GM12878 (cell line): ENCODE data around the gene TCOF1. TPM values are rescaled to one million over a fixed set of nuclear protein-coding genes. Genes with fewer than 3 reads are reported as not detected.
A peak's percentile ranks its signal among the peaks of the same experiment; 100 is the strongest.

ENCODE experiments used
- ATAC-seq: fragments of 200-7000 bp; cut with Tn5 transposase; 3 replicates; pipeline ENCODE4 v1.9.1; 2020; ENCODE audit warnings: mild to moderate bottlenecking, moderate library complexity
- BruUV-seq: library from RNA; stranded (reverse); fragments of 400-500 nt; replicated peaks from 2 replicates; lab custom pipeline; 2021; lab: Mats Ljungman, UMichigan
- CTCF ChIA-PET: fragments of 300-600 bp; sonication (Branson Sonifier 250); formaldehyde crosslinking; extraction: SDS; loops from one replicate; lab custom pipeline; 2021; ENCODE audit warnings: inconsistent platforms; lab: Yijun Ruan, JAX
- POLR2A ChIA-PET: fragments of 350-600 bp; formaldehyde crosslinking; extraction: SDS; loops from one replicate; lab custom pipeline; 2021; ENCODE audit warnings: inconsistent platforms; lab: Charles Lee
- RAD21 ChIA-PET: fragments of 300-600 bp; sonication (Branson Sonifier 250); formaldehyde crosslinking; loops from one replicate; lab custom pipeline; 2023; ENCODE audit warnings: antibody characterized with exemption; ENCODE audit not compliant: unreplicated experiment; lab: Charles Lee
- SMC1A ChIA-PET: fragments of 300-600 bp; sonication (Branson Sonifier 250); formaldehyde crosslinking; loops from one replicate; lab custom pipeline; 2023; ENCODE audit not compliant: unreplicated experiment, uncharacterized antibody; lab: Charles Lee
- DNase-seq: peaks from one replicate; pipeline ENCODE4 v3.0.0-alpha.2; 2011; ENCODE audit warnings: low read depth, low spot score
- FAIRE-seq: peaks from 3 replicates; lab custom pipeline; 2011; peaks lifted over from hg19 to GRCh38; lab: Jason Lieb, UNC
- H2AFZ ChIP-seq: 2 replicates; pipeline ENCODE4 v1.6.0; 2011; ENCODE audit warnings: low read depth, low read length, control low read depth; ENCODE audit not compliant: control insufficient read depth
- H3K27ac ChIP-seq: 2 replicates; pipeline ENCODE4 v1.5.1; 2011; ENCODE audit warnings: control low read depth; ENCODE audit not compliant: control insufficient read depth, insufficient read depth
- H3K27me3 ChIP-seq, 2 experiments: replicated peaks in 1 of 2; 2 replicates each; pipeline versions ENCODE4 v1.6.0 to v1.6.1; 2011; ENCODE audit warnings: low read length in 1 of 2; ENCODE audit not compliant: control insufficient read depth in 2 of 2, insufficient read depth in 2 of 2
- H3K36me3 ChIP-seq, 2 experiments: 2 replicates each; pipeline ENCODE4 v1.5.1; 2011; ENCODE audit warnings: low read length in 1 of 2; ENCODE audit not compliant: control insufficient read depth in 2 of 2, insufficient read depth in 2 of 2
- H3K4me1 ChIP-seq: 2 replicates; pipeline ENCODE4 v1.6.1; 2011; ENCODE audit warnings: mild to moderate bottlenecking, low read length, moderate library complexity, mixed read lengths; ENCODE audit not compliant: control insufficient read depth, insufficient read depth
- H3K4me2 ChIP-seq: 2 replicates; pipeline ENCODE4 v1.6.0; 2011; ENCODE audit warnings: control low read depth; ENCODE audit not compliant: control insufficient read depth, insufficient read depth
- H3K4me3 ChIP-seq: fragments of 200-600 bp; sonication (generic); 2 replicates; pipeline ENCODE4 v1.5.1; 2016
- H3K79me2 ChIP-seq: 2 replicates; pipeline ENCODE4 v1.6.0; 2011; ENCODE audit warnings: low read length; ENCODE audit not compliant: control insufficient read depth, insufficient read depth
- H3K9ac ChIP-seq: 2 replicates; pipeline ENCODE4 v1.8.0; 2011; ENCODE audit warnings: low read length, control low read depth, mixed read lengths; ENCODE audit not compliant: control insufficient read depth, insufficient read depth
- H3K9me3 ChIP-seq: replicated peaks from 3 replicates; pipeline ENCODE4 v1.5.1; 2011; ENCODE audit warnings: mild to moderate bottlenecking, low read length; ENCODE audit not compliant: control insufficient read depth, insufficient read depth
- H4K20me1 ChIP-seq: 2 replicates; pipeline ENCODE4 v1.6.0; 2011; ENCODE audit not compliant: control insufficient read depth, insufficient read depth
- CBX5 ChIP-seq: sonication (generic); IDR thresholded peaks from 2 replicates; pipeline ENCODE4 v1.6.1; 2016; ENCODE audit warnings: low read depth, moderate library complexity, mild to moderate bottlenecking, inconsistent platforms
- CHD1 ChIP-seq: IDR thresholded peaks from 2 replicates; pipeline ENCODE4 v1.6.1; 2012; ENCODE audit warnings: low read depth, low read length, improper control_type of control experiment
- NKRF ChIP-seq: fragments of 450-650 bp; conservative IDR thresholded peaks from 2 replicates; pipeline ENCODE4 v1.6.1; 2017; ENCODE audit warnings: mild to moderate bottlenecking, moderate library complexity
- SMARCA5 ChIP-seq: fragments of 450-650 bp; IDR thresholded peaks from 2 replicates; pipeline ENCODE4 v1.6.1; 2017; ENCODE audit warnings: mild to moderate bottlenecking
- WRNIP1 ChIP-seq: IDR thresholded peaks from 2 replicates; pipeline ENCODE4 v1.6.1; 2011; ENCODE audit warnings: low read depth, low read length, improper control_type of control experiment, borderline replicate concordance
- ZBTB4 ChIP-seq: fragments of 450-650 bp; formaldehyde crosslinking; IDR thresholded peaks from 2 replicates; pipeline ENCODE4 v1.4.0; 2022; ENCODE audit warnings: mild to moderate bottlenecking, moderate library complexity
- ZZZ3 ChIP-seq: IDR thresholded peaks from 2 replicates; pipeline ENCODE4 v1.6.1; 2011; ENCODE audit warnings: low read depth; ENCODE audit not compliant: control insufficient read depth, insufficient read length
- WGBS: methylation state at CpG from one replicate; pipeline ENCODE4 v1.1.6; 2016; ENCODE audit warnings: low lambda C conversion rate; ENCODE audit not compliant: insufficient replicate concordance, insufficient coverage; ENCODE audit errors: missing lambda C conversion rate; 5-methylcytosine and 5-hydroxymethylcytosine counted together
- in situ Hi-C: fragments of 300-500 bp; cut with MboI; formaldehyde crosslinking; loops from 9 replicates; pipeline ENCODE4 v1.14.3; 2018; ENCODE audit warnings: mixed read lengths
- intact Hi-C: fragments of 100-400 bp; cut with micrococcal nuclease; formaldehyde crosslinking; loops from one replicate; pipeline ENCODE4 v1.14.2; 2022; ENCODE audit not compliant: unreplicated experiment
- polyA plus RNA-seq, 11 experiments: library from polyadenylated mRNA; depleted of rRNA in 4 of 11; unstranded in 6 of 11; stranded (reverse) in 5 of 11; fragments of >200 nt; fragmentation: Nextera tagmentation in 4 of 11; fragmentation: Illumina TruSeq in 1 of 11; extraction: Ambion mirVana in 4 of 11; extraction: Trizol in 1 of 11; gene quantifications; 1 replicate in 1 of 11; 2 replicates in 10 of 11; pipeline versions ENCODE4 v1.2.1 to v1.2.3, GENCODE V29; 2011 to 2016; ENCODE audit warnings: inconsistent platforms in 2 of 11, missing spikeins in 2 of 11, low read depth in 1 of 11
- total RNA-seq, 4 experiments: library from RNA; depleted of rRNA in 3 of 4; stranded (reverse); fragments of >200 nt in 3 of 4; fragmentation: Illumina TruSeq in 1 of 4; extraction: Trizol in 1 of 4; gene quantifications; 2 replicates each; pipeline versions ENCODE4 v1.2.1 to v1.2.3, GENCODE V29; 2013 to 2021

The TCOF1 gene
- total and polyA plus RNA-seq, 10 of the 15 experiments (the other 5 are each of a cell fraction or from before 2014, with no cell fraction given), result 8.7 to 83.9 (median 38.9) TPM

GRCh38 chr5:150448952-150449516 lies 91.5 kb downstream of the TCOF1 start:
- Histone ChIP-seq H2AFZ (no peak overlapping the region; the same call in 1 of the 2 replicates), H3K4me1 (peaks cover 2% of the 10 kb centered on the region; the same call in 1 of the 2 replicates), H3K4me2 (peak overlapping the region; percentile 79), H3K36me3 (peaks cover 22 to 31% of the 10 kb centered on the region in 2 experiments), H3K79me2 (peaks cover 41% of the 10 kb centered on the region), H3K27me3 (no peaks in the 10 kb centered on the region), H3K4me3 (peak overlapping the region; percentile 97), H3K9ac (peak overlapping the region; percentile 98), H3K9me3 (no peaks in the 10 kb centered on the region), H3K27ac (peak overlapping the region; percentile 99), H4K20me1 (peaks cover 7% of the 10 kb centered on the region)
- DNase-seq (no peak), ATAC-seq (peak; percentile 62), FAIRE-seq (no peak)
- RAD21 ChIA-PET, result interaction anchor here (1.5 to 2.1 kb wide), 3 partner anchors 10 to 50 kb away, joined by 4 to 13 read pairs (median 4); no protein-coding TSS in a partner anchor
- WGBS, result 2% methylated on average over 31 of the region's 31 CpGs
- SMC1A ChIA-PET, result interaction anchor here (0.6 kb wide), 1 partner anchor 29 kb away, joined by 3 read pairs; no protein-coding TSS in a partner anchor
- TSS peak; percentile 75 for BruUV-seq
- intact Hi-C loops, result loop anchor here (2.0 kb wide), 1 partner anchor 36 kb away; the partner anchor contains the start of gene CD74
- POLR2A ChIA-PET, result interaction anchor here (0.6 to 2.0 kb wide), 6 partner anchors 8 to 84 kb away, joined by 3 to 7 read pairs (median 4); no protein-coding TSS in a partner anchor
- TF ChIP-seq CBX5, result no peak
- peak; percentile 15; the same call in 1 of the 2 replicates for TF ChIP-seq CHD1
- TF ChIP-seq ZZZ3, result peak; percentile 49
- no peak for TF ChIP-seq ZBTB4 (CRISPR knock-in tag)
- peak; percentile 24; the same call in 1 of the 2 replicates for TF ChIP-seq WRNIP1
- TF ChIP-seq SMARCA5, result 0 out of 2 replicates have a peak, but pooled peaks have one; percentile 8
- 0 out of 2 replicates have a peak, but pooled peaks have one; percentile 31 for TF ChIP-seq NKRF
- CTCF ChIA-PET, result interaction anchor here (0.6 to 3.3 kb wide), 11 partner anchors 9 to 290 kb away, joined by 3 to 37 read pairs (median 8); partner anchors contain the start of gene RBM22
- in situ Hi-C loops, result no loop called here

Other genes with a start within 250 kb of the TCOF1 start
Only the 7 nearest of the 8 such genes appear.
- not detected in 2 replicates for gene CDX1, start 190.9 kb upstream of the TCOF1 start, total RNA-seq (2014; rRNA removed)
- not detected in 2 replicates for gene CDX1, start 190.9 kb upstream of the TCOF1 start, total RNA-seq (2014; rRNA removed; fragmentation: Illumina TruSeq; extraction: Trizol)
- gene CDX1, start 190.9 kb upstream of the TCOF1 start, total RNA-seq (2021), result not detected in 2 replicates
- not detected in 2 replicates for gene CDX1, start 190.9 kb upstream of the TCOF1 start, polyA plus RNA-seq (2011; rRNA removed)
- not detected in 2 replicates for gene CDX1, start 190.9 kb upstream of the TCOF1 start, polyA plus RNA-seq (2014; fragmentation: Illumina TruSeq; extraction: Trizol)
- not detected for gene CDX1, start 190.9 kb upstream of the TCOF1 start, polyA plus RNA-seq (2014; fragmentation: Nextera tagmentation; extraction: Ambion mirVana)
- gene CDX1, start 190.9 kb upstream of the TCOF1 start, polyA plus RNA-seq (2014; rRNA removed), result not detected in 2 replicates
- not detected for gene CDX1, start 190.9 kb upstream of the TCOF1 start, polyA plus RNA-seq (2016; fragmentation: Nextera tagmentation; extraction: Ambion mirVana)
- gene SLC6A7, start 167.6 kb upstream of the TCOF1 start, total RNA-seq (2014; rRNA removed), result 0.06 and 0.11 TPM in 2 replicates
- gene SLC6A7, start 167.6 kb upstream of the TCOF1 start, total RNA-seq (2014; rRNA removed; fragmentation: Illumina TruSeq; extraction: Trizol), result 0.05 TPM in 1 of 2 replicates, not detected in the other
- 0.08 TPM in 1 of 2 replicates, not detected in the other for gene SLC6A7, start 167.6 kb upstream of the TCOF1 start, total RNA-seq (2021)
- not detected in 2 replicates for gene SLC6A7, start 167.6 kb upstream of the TCOF1 start, polyA plus RNA-seq (2011; rRNA removed)
- gene SLC6A7, start 167.6 kb upstream of the TCOF1 start, polyA plus RNA-seq (2014; fragmentation: Illumina TruSeq; extraction: Trizol), result 0.01 TPM in 1 of 2 replicates, not detected in the other
- gene SLC6A7, start 167.6 kb upstream of the TCOF1 start, polyA plus RNA-seq (2014; fragmentation: Nextera tagmentation; extraction: Ambion mirVana), result not detected
- 0.04 TPM in 1 of 2 replicates, not detected in the other for gene SLC6A7, start 167.6 kb upstream of the TCOF1 start, polyA plus RNA-seq (2014; rRNA removed)
- under 1 TPM in 1 of 2 experiments, not detected in 1; 0.15 TPM for gene SLC6A7, start 167.6 kb upstream of the TCOF1 start, polyA plus RNA-seq (2016; fragmentation: Nextera tagmentation; extraction: Ambion mirVana)
- gene CAMK2A, start 67.9 kb upstream of the TCOF1 start, total RNA-seq (2014; rRNA removed), result 0.11 TPM in 1 of 2 replicates, not detected in the other
- gene CAMK2A, start 67.9 kb upstream of the TCOF1 start, total RNA-seq (2014; rRNA removed; fragmentation: Illumina TruSeq; extraction: Trizol), result not detected in 2 replicates
- not detected in 2 replicates for gene CAMK2A, start 67.9 kb upstream of the TCOF1 start, total RNA-seq (2021)
- gene CAMK2A, start 67.9 kb upstream of the TCOF1 start, polyA plus RNA-seq (2011; rRNA removed), result not detected in 2 replicates
- not detected in 2 replicates for gene CAMK2A, start 67.9 kb upstream of the TCOF1 start, polyA plus RNA-seq (2014; fragmentation: Illumina TruSeq; extraction: Trizol)
- not detected for gene CAMK2A, start 67.9 kb upstream of the TCOF1 start, polyA plus RNA-seq (2014; fragmentation: Nextera tagmentation; extraction: Ambion mirVana)
- not detected in 2 replicates for gene CAMK2A, start 67.9 kb upstream of the TCOF1 start, polyA plus RNA-seq (2014; rRNA removed)
- gene CAMK2A, start 67.9 kb upstream of the TCOF1 start, polyA plus RNA-seq (2016; fragmentation: Nextera tagmentation; extraction: Ambion mirVana), result not detected
- gene ARSI, start 54.8 kb upstream of the TCOF1 start, total RNA-seq (2014; rRNA removed), result not detected in 2 replicates
- not detected in 2 replicates for gene ARSI, start 54.8 kb upstream of the TCOF1 start, total RNA-seq (2014; rRNA removed; fragmentation: Illumina TruSeq; extraction: Trizol)
- gene ARSI, start 54.8 kb upstream of the TCOF1 start, total RNA-seq (2021), result not detected in 2 replicates
- not detected in 2 replicates for gene ARSI, start 54.8 kb upstream of the TCOF1 start, polyA plus RNA-seq (2011; rRNA removed)
- gene ARSI, start 54.8 kb upstream of the TCOF1 start, polyA plus RNA-seq (2014; fragmentation: Illumina TruSeq; extraction: Trizol), result not detected in 2 replicates
- not detected for gene ARSI, start 54.8 kb upstream of the TCOF1 start, polyA plus RNA-seq (2014; fragmentation: Nextera tagmentation; extraction: Ambion mirVana)
- not detected in 2 replicates for gene ARSI, start 54.8 kb upstream of the TCOF1 start, polyA plus RNA-seq (2014; rRNA removed)
- not detected for gene ARSI, start 54.8 kb upstream of the TCOF1 start, polyA plus RNA-seq (2016; fragmentation: Nextera tagmentation; extraction: Ambion mirVana)
- gene CD74, start 55.2 kb downstream of the TCOF1 start, total RNA-seq (2014; rRNA removed), result 10,156 and 11,063 TPM in 2 replicates
- 2,507 and 2,767 TPM in 2 replicates for gene CD74, start 55.2 kb downstream of the TCOF1 start, total RNA-seq (2014; rRNA removed; fragmentation: Illumina TruSeq; extraction: Trizol)
- gene CD74, start 55.2 kb downstream of the TCOF1 start, total RNA-seq (2021), result 4,973 and 5,010 TPM in 2 replicates
- 309 and 1,760 TPM in 2 replicates for gene CD74, start 55.2 kb downstream of the TCOF1 start, polyA plus RNA-seq (2011; rRNA removed)
- gene CD74, start 55.2 kb downstream of the TCOF1 start, polyA plus RNA-seq (2014; fragmentation: Illumina TruSeq; extraction: Trizol), result 3,291 and 4,542 TPM in 2 replicates
- 1,000 to 10,000 TPM; 1,387 to 2,107 TPM for gene CD74, start 55.2 kb downstream of the TCOF1 start, polyA plus RNA-seq (2014; fragmentation: Nextera tagmentation; extraction: Ambion mirVana)
- 3,302 and 5,141 TPM in 2 replicates for gene CD74, start 55.2 kb downstream of the TCOF1 start, polyA plus RNA-seq (2014; rRNA removed)
- gene CD74, start 55.2 kb downstream of the TCOF1 start, polyA plus RNA-seq (2016; fragmentation: Nextera tagmentation; extraction: Ambion mirVana), result 1,000 to 10,000 TPM; 6,006 to 6,596 TPM
- gene RPS14, start 92.0 kb downstream of the TCOF1 start, total RNA-seq (2014; rRNA removed), result 3,103 and 3,139 TPM in 2 replicates
- 2,472 and 2,596 TPM in 2 replicates for gene RPS14, start 92.0 kb downstream of the TCOF1 start, total RNA-seq (2014; rRNA removed; fragmentation: Illumina TruSeq; extraction: Trizol)
- gene RPS14, start 92.0 kb downstream of the TCOF1 start, total RNA-seq (2021), result 3,369 and 3,514 TPM in 2 replicates
- 3,820 and 3,850 TPM in 2 replicates for gene RPS14, start 92.0 kb downstream of the TCOF1 start, polyA plus RNA-seq (2011; rRNA removed)
- 3,219 and 4,047 TPM in 2 replicates for gene RPS14, start 92.0 kb downstream of the TCOF1 start, polyA plus RNA-seq (2014; fragmentation: Illumina TruSeq; extraction: Trizol)
- gene RPS14, start 92.0 kb downstream of the TCOF1 start, polyA plus RNA-seq (2014; fragmentation: Nextera tagmentation; extraction: Ambion mirVana), result 1,000 to 10,000 TPM; 2,295 to 2,356 TPM
- gene RPS14, start 92.0 kb downstream of the TCOF1 start, polyA plus RNA-seq (2014; rRNA removed), result 3,649 and 3,781 TPM in 2 replicates
- 1,000 to 10,000 TPM; 2,318 to 2,319 TPM for gene RPS14, start 92.0 kb downstream of the TCOF1 start, polyA plus RNA-seq (2016; fragmentation: Nextera tagmentation; extraction: Ambion mirVana)
- 15.4 and 16.7 TPM in 2 replicates for gene NDST1, start 150.4 kb downstream of the TCOF1 start, total RNA-seq (2014; rRNA removed)
- 8.4 and 10.1 TPM in 2 replicates for gene NDST1, start 150.4 kb downstream of the TCOF1 start, total RNA-seq (2014; rRNA removed; fragmentation: Illumina TruSeq; extraction: Trizol)
- gene NDST1, start 150.4 kb downstream of the TCOF1 start, total RNA-seq (2021), result 47.9 and 53.5 TPM in 2 replicates
- gene NDST1, start 150.4 kb downstream of the TCOF1 start, polyA plus RNA-seq (2011; rRNA removed), result 8.1 and 15.0 TPM in 2 replicates
- gene NDST1, start 150.4 kb downstream of the TCOF1 start, polyA plus RNA-seq (2014; fragmentation: Illumina TruSeq; extraction: Trizol), result 12.3 and 17.3 TPM in 2 replicates
- gene NDST1, start 150.4 kb downstream of the TCOF1 start, polyA plus RNA-seq (2014; fragmentation: Nextera tagmentation; extraction: Ambion mirVana), result under 1 TPM; 0.20 to 0.31 TPM
- gene NDST1, start 150.4 kb downstream of the TCOF1 start, polyA plus RNA-seq (2014; rRNA removed), result 17.6 and 32.3 TPM in 2 replicates
- 10 to 100 TPM in 1 of 2 experiments, 1 to 10 TPM in 1; 5.3 to 10.9 TPM for gene NDST1, start 150.4 kb downstream of the TCOF1 start, polyA plus RNA-seq (2016; fragmentation: Nextera tagmentation; extraction: Ambion mirVana)